ENCODE data around the gene OAS2.

Gene OAS2

GRCh38 chr12:113060336-113060960, 82.1 kb downstream of the OAS2 start:
- no peak for DNase-seq

- no peak for DNase-seq
Observed at GRCh38 chr12:113061061-113061694, 82.9 kb downstream of the OAS2 start.
